OCI-LY3 (cell line): ENCODE results near the gene LRP6.

Experiments
- H2AFZ ChIP-seq: fragments of 200-600, 300-600 bp; shearing (Covaris generic); 2 replicates; pipeline ENCODE4 v1.6.0; 2014; ENCODE audit warnings: antibody characterized with exemption, low read depth, low read length
- H3K27ac ChIP-seq: fragments of 200-600, 300-600 bp; sonication (generic); 2 replicates; pipeline ENCODE4 v1.5.1; 2014; ENCODE audit warnings: mild to moderate bottlenecking, low read length, moderate library complexity, mixed read lengths
- H3K27me3 ChIP-seq: fragments of 200-600, 300-600 bp; sonication (generic); 2 replicates; pipeline ENCODE4 v1.6.1; 2014; ENCODE audit warnings: low read depth, low read length, mixed read lengths
- H3K36me3 ChIP-seq: fragments of 200-600, 300-600 bp; sonication (generic); replicated peaks from 2 replicates; pipeline ENCODE3; 2014; ENCODE audit warnings: low read depth, low read length, mixed read lengths
- H3K4me1 ChIP-seq: fragments of 300-600, 200-600 bp; sonication (generic); 2 replicates; pipeline ENCODE4 v1.6.1; 2014; ENCODE audit warnings: low read length, mixed read lengths
- H3K4me2 ChIP-seq: fragments of 200-600, 300-600 bp; sonication (generic); 2 replicates; pipeline ENCODE4 v1.6.1; 2014; ENCODE audit warnings: low read length, mixed read lengths
- H3K4me3 ChIP-seq: fragments of 300-600, 200-600 bp; sonication (generic); 2 replicates; pipeline ENCODE4 v1.5.1; 2014; ENCODE audit warnings: antibody characterized with exemption, mild to moderate bottlenecking, low read length, moderate library complexity
- H3K79me2 ChIP-seq: fragments of 300-600, 200-600 bp; shearing (Covaris generic); 2 replicates; pipeline ENCODE4 v1.6.1; 2014; ENCODE audit warnings: mild to moderate bottlenecking, low read length, mixed read lengths
- H3K9ac ChIP-seq: fragments of 300-600, 200-600 bp; shearing (Covaris generic); 2 replicates; pipeline ENCODE4 v1.6.0; 2014; ENCODE audit warnings: mild to moderate bottlenecking, low read length, moderate library complexity
- H3K9me3 ChIP-seq: fragments of 200-600, 300-600 bp; shearing (Covaris generic); 2 replicates; pipeline ENCODE4 v1.6.1; 2014; ENCODE audit warnings: low read length, mixed read lengths; ENCODE audit not compliant: insufficient read depth
- H4K20me1 ChIP-seq: fragments of 200-600, 300-600 bp; sonication (generic); 2 replicates; pipeline ENCODE4 v1.6.1; 2016; ENCODE audit warnings: low read length, mixed read lengths; ENCODE audit not compliant: insufficient read depth
- EZH2phosphoT487 ChIP-seq: fragments of 200-600 bp; shearing (Covaris generic); IDR thresholded peaks from 2 replicates; pipeline ENCODE4 v1.6.1; 2018; ENCODE audit warnings: antibody characterized with exemption, mixed run types, low read depth
- TF ChIP-seq, protein P1 (sequence below): fragments of 200-600, 300-600 bp; sonication (generic); IDR thresholded peaks from 2 replicates; pipeline ENCODE4 v1.5.1; 2014; ENCODE audit warnings: antibody characterized with exemption, low read length, low read depth

LRP6 gene

DNA sequence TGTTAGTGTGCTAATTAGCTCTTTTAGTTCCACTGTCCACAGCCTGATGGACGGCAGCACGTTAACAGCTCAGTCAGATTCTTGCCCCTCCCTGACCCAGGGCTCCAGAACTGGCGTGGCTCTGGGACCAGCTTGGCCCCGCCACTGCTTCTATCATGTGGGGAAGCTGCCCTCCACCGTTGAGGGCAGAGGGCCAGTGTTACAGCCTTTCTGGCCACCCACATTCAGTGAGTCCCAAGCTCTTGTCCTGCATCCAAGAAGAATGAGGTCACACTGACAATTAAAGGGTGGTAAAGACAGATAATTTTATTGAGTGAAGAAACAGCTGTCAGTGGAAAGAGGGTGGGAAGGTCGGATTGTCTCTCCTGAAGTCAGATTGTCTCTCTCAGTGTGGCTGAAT lies 159.2 kb downstream of the LRP6 start:
- Histone ChIP-seq H3K27me3 (no peaks in the 10 kb centered on the region), H3K9me3 (peaks cover 6% of the 10 kb centered on the region; the same call in 1 of the 2 replicates), H2AFZ (no peak overlapping the region), H3K4me3 (no peak overlapping the region), H3K27ac (no peak overlapping the region), H3K9ac (no peak overlapping the region), H3K4me1 (no peaks in the 10 kb centered on the region), H3K36me3 (peaks cover 15% of the 10 kb centered on the region), H4K20me1 (no peaks in the 10 kb centered on the region), H3K79me2 (no peaks in the 10 kb centered on the region), H3K4me2 (no peak overlapping the region)
- TF ChIP-seq EZH2phosphoT487, result no peak
- TF ChIP-seq, protein P1, sequence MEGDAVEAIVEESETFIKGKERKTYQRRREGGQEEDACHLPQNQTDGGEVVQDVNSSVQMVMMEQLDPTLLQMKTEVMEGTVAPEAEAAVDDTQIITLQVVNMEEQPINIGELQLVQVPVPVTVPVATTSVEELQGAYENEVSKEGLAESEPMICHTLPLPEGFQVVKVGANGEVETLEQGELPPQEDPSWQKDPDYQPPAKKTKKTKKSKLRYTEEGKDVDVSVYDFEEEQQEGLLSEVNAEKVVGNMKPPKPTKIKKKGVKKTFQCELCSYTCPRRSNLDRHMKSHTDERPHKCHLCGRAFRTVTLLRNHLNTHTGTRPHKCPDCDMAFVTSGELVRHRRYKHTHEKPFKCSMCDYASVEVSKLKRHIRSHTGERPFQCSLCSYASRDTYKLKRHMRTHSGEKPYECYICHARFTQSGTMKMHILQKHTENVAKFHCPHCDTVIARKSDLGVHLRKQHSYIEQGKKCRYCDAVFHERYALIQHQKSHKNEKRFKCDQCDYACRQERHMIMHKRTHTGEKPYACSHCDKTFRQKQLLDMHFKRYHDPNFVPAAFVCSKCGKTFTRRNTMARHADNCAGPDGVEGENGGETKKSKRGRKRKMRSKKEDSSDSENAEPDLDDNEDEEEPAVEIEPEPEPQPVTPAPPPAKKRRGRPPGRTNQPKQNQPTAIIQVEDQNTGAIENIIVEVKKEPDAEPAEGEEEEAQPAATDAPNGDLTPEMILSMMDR, result no peak

DNA sequence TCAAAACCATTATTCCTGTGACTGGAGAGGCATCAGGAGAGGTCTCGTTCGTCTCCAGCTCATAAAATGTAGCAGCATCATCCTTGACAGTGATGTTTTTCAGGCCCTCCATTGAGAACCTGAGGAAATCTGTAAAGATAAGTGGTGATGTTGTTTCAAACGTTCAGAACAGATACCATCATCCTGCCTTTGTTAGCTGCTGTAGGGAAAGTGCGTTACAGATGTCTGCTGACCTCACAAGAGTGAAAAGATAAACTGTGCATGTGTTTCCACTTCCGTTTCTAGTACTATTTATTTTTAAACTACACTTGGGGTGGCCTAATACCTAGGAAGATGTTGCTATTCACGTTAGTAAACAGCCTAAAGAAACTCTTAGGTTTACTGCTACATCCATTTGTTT lies 167.7 kb downstream of the LRP6 start:
- H3K4me2 ChIP-seq, result no peak overlapping the region
- no peaks in the 10 kb centered on the region for H3K79me2 ChIP-seq
- no peaks in the 10 kb centered on the region for H3K4me1 ChIP-seq
- no peaks in the 10 kb centered on the region for H3K9me3 ChIP-seq
- no peak overlapping the region for H3K4me3 ChIP-seq
- no peak overlapping the region for H3K9ac ChIP-seq
- H3K36me3 ChIP-seq, result peaks cover 6% of the 10 kb centered on the region
- no peaks in the 10 kb centered on the region for H4K20me1 ChIP-seq
- no peak for TF ChIP-seq EZH2phosphoT487
- TF ChIP-seq, protein P1, result no peak
- no peaks in the 10 kb centered on the region for H3K27me3 ChIP-seq
- no peak overlapping the region for H3K27ac ChIP-seq
- no peak overlapping the region for H2AFZ ChIP-seq

DNA sequence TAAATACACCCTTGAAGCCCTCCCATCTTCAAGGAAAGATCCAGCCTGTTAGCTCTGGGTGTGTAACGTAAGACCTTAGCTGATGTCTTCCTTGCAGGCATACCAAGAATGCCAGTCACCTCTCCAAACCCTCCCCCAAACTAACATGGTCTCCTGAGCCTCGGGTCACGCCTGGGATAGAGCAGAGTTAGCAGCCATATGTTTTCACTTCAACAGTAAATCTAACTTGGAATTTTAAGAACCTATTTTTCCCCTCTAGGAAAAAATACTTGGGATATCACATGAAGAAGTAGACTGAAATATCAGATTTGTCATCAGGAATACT lies 168.2 kb downstream of the LRP6 start:
- no peaks in the 10 kb centered on the region for H3K4me1 ChIP-seq
- peaks cover 2% of the 10 kb centered on the region for H3K36me3 ChIP-seq
- TF ChIP-seq EZH2phosphoT487, result no peak
- TF ChIP-seq, protein P1, result no peak
- H3K79me2 ChIP-seq, result no peaks in the 10 kb centered on the region
- H3K4me3 ChIP-seq, result no peak overlapping the region
- no peak overlapping the region for H3K27ac ChIP-seq
- H3K4me2 ChIP-seq, result no peak overlapping the region
- no peak overlapping the region for H2AFZ ChIP-seq
- no peaks in the 10 kb centered on the region for H3K27me3 ChIP-seq
- no peak overlapping the region for H3K9ac ChIP-seq
- H4K20me1 ChIP-seq, result no peaks in the 10 kb centered on the region
- H3K9me3 ChIP-seq, result no peaks in the 10 kb centered on the region

- Histone ChIP-seq H3K27ac (no peak overlapping the region), H3K4me2 (no peak overlapping the region), H3K36me3 (no peaks in the 10 kb centered on the region), H3K9me3 (no peaks in the 10 kb centered on the region), H3K4me1 (no peaks in the 10 kb centered on the region), H2AFZ (no peak overlapping the region), H3K9ac (no peak overlapping the region), H4K20me1 (no peaks in the 10 kb centered on the region), H3K4me3 (no peak overlapping the region), H3K27me3 (no peaks in the 10 kb centered on the region), H3K79me2 (no peaks in the 10 kb centered on the region)
- TF ChIP-seq EZH2phosphoT487, result no peak
- TF ChIP-seq, protein P1, result no peak
Measured at GRCh38 chr12:12097891-12098690, 168.8 kb downstream of the LRP6 start.
